ENCODE results near the gene SGPP2. TPM values are rescaled to one million over a fixed set of nuclear protein-coding genes. Genes with fewer than 3 reads are reported as not detected.

Gene SGPP2
- total RNA-seq, 1 donor from 2014 or later: 38.1 TPM

- ATAC-seq (no peak), DNase-seq (no peak)
- Histone ChIP-seq H3K36me3 (no peaks in the 10 kb centered on the region), H3K27me3 (no peaks in the 10 kb centered on the region), H3K27ac (no peak overlapping the region), H3K4me3 (no peak overlapping the region), H3K4me1 (no peaks in the 10 kb centered on the region), H3K9me3 (no peaks in the 10 kb centered on the region)
- TF ChIP-seq CTCF (IDR thresholded peaks at IDR 0.05): no peak
- intact Hi-C loops (cut with DNase I): no loop called here
Measured at GRCh38 chr2:222490131-222490530, 65.8 kb downstream of the SGPP2 start.

GRCh38 chr2:222492683-222493082 lies 68.3 kb downstream of the SGPP2 start:
- H3K36me3 ChIP-seq: no peaks in the 10 kb centered on the region
- H3K9me3 ChIP-seq: no peaks in the 10 kb centered on the region
- no peaks in the 10 kb centered on the region for H3K27me3 ChIP-seq
- no peak overlapping the region for H3K4me3 ChIP-seq
- TF ChIP-seq CTCF (IDR thresholded peaks at IDR 0.05): no peak
- no peaks in the 10 kb centered on the region for H3K4me1 ChIP-seq
- ATAC-seq (no peak), DNase-seq (no peak)
- no peak overlapping the region for H3K27ac ChIP-seq
- intact Hi-C loops (cut with DNase I): no loop called here

- no peaks in the 10 kb centered on the region for H3K4me1 ChIP-seq
- TF ChIP-seq CTCF (IDR thresholded peaks at IDR 0.05): no peak
- H3K27me3 ChIP-seq: no peaks in the 10 kb centered on the region
- H3K9me3 ChIP-seq: no peaks in the 10 kb centered on the region
- intact Hi-C loops (cut with DNase I): no loop called here
- no peak overlapping the region for H3K27ac ChIP-seq
- DNase-seq (no peak), ATAC-seq (no peak)
- no peaks in the 10 kb centered on the region for H3K36me3 ChIP-seq
- no peak overlapping the region for H3K4me3 ChIP-seq
Measured at GRCh38 chr2:222494104-222494739, 69.9 kb downstream of the SGPP2 start.

- Histone ChIP-seq H3K36me3 (no peaks in the 10 kb centered on the region), H3K27me3 (no peaks in the 10 kb centered on the region), H3K9me3 (no peaks in the 10 kb centered on the region), H3K27ac (no peak overlapping the region), H3K4me3 (no peak overlapping the region), H3K4me1 (no peaks in the 10 kb centered on the region)
- TF ChIP-seq CTCF (IDR thresholded peaks at IDR 0.05): no peak
- no peak for DNase-seq
- no peak for ATAC-seq
- intact Hi-C loops (cut with DNase I): no loop called here
Measured at GRCh38 chr2:222495388-222495787, 71.0 kb downstream of the SGPP2 start.

- DNase-seq (no peak), ATAC-seq (no peak)
- no peaks in the 10 kb centered on the region for H3K36me3 ChIP-seq
- no peak for TF ChIP-seq CTCF (IDR thresholded peaks at IDR 0.05)
- H3K27ac ChIP-seq: no peak overlapping the region
- no peaks in the 10 kb centered on the region for H3K9me3 ChIP-seq
- intact Hi-C loops (cut with DNase I): no loop called here
- no peaks in the 10 kb centered on the region for H3K4me1 ChIP-seq
- H3K4me3 ChIP-seq: no peak overlapping the region
- no peaks in the 10 kb centered on the region for H3K27me3 ChIP-seq
Measured at GRCh38 chr2:222499226-222499625, 74.9 kb downstream of the SGPP2 start.

- Histone ChIP-seq H3K36me3 (no peaks in the 10 kb centered on the region), H3K4me1 (no peaks in the 10 kb centered on the region), H3K27me3 (no peaks in the 10 kb centered on the region), H3K27ac (no peak overlapping the region), H3K9me3 (no peaks in the 10 kb centered on the region), H3K4me3 (no peak overlapping the region)
- ATAC-seq: no peak
- TF ChIP-seq CTCF (IDR thresholded peaks at IDR 0.05): no peak
- no peak for DNase-seq
- intact Hi-C loops (cut with DNase I): no loop called here
Measured at GRCh38 chr2:222504191-222504590, 79.8 kb downstream of the SGPP2 start.

Measured in upper lobe of right lung (tissue), 1 donor.